CD4-positive, alpha-beta T cell treated with Interleukin-2 at 100 ng/mL for 4 hours (primary cell): Measurements from ENCODE around the gene FBH1.
"Not testable (repeated sequence)": the region's sequence is repeated elsewhere in the genome, so short reads cannot be mapped to it uniquely, and the experiment has no call there.

ENCODE experiments used
- DNase-seq: peaks from one replicate; pipeline ENCODE4 v3.0.0-alpha.2; 2020; ENCODE audit warnings: low spot score

The FBH1 gene

DNA sequence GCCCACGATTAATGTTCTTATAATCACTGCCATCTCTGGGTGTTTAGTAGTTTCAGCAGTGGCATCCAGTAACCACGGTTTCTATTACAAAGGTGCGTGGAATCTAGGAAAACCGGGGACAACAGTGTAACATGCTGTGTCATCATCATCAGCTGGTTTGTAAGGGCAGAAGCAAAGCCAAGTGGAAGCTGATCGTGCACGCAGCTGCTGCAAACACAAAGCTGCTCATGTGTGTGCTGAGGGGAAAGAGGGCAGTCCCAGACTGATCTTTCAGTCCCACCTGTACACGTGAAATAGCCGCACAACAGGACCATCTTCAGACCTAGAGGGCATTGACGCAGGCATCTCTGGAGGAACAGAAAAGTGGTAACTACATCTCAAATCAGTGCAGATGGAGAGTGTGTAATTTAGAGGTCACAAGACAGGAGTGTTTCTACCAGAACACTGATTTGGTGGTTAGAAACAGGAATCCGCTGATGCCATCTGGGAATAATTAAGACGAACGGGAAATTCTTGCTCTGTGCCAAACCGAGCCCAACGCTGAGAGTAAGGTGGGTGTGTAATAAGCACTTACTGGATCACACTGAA lies 13.8 kb upstream of the FBH1 start:
- DNase-seq = no peak

DNA sequence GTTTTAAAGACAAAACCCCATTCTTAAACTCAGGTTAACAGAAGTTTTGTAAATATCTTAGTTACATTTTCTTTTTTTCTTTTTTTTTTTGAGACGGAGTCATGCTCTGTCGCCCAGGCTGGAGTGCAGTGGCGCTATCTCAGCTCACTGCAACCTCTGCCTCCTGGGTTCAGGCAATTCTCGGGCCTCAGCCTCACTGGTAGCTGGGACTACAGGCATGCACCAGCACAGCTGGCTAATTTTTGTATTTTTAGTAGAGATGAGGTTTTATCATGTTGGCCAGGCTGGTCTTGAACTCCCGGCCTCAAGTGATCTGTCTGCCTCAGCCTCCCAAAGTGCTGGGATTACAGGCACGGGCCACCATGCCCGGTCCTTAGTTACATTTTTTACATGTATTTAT lies 13.0 kb upstream of the FBH1 start:
- DNase-seq = not testable (repeated sequence)

- DNase-seq = no peak
Measured at GRCh38 chr10:5882961-5883360, 7.1 kb upstream of the FBH1 start.

DNA sequence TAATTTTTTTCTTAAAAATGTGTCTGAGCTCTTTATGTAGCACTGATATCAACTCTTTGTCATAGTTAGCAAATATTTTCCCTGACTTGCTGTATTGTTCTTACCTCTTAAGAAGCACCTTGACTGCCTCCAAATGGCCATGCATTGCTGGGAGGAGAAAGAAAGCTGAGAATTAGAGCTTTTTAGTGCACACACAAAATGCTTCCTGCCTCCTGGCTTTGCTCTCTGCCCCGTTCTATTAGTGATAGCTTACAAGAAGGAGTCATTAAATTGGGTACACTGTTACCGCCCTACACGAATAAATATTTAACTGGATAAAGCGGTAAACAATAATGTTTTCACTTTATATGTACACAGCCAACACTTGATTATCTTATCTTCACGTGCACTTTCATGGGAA lies 4.4 kb upstream of the FBH1 start:
- DNase-seq = no peak

DNA sequence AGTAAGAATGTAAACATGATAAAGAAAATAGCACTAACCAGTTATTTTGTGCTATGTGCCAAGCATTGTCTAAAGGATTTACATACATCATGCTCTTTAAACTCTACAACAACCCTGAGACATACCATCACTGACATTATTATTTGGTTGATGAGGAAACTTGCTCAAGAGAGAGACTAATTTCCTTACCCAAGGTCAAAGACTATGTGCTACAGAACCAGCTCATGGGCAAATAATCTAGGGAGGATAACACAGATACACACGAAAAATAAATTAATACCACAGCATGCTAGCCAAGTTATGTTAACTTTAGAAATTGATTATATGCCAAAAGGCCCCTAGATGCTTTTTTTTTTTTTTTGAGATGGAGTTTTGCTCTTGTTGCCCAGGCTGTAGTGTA lies 3.0 kb upstream of the FBH1 start:
- DNase-seq = no peak

DNA sequence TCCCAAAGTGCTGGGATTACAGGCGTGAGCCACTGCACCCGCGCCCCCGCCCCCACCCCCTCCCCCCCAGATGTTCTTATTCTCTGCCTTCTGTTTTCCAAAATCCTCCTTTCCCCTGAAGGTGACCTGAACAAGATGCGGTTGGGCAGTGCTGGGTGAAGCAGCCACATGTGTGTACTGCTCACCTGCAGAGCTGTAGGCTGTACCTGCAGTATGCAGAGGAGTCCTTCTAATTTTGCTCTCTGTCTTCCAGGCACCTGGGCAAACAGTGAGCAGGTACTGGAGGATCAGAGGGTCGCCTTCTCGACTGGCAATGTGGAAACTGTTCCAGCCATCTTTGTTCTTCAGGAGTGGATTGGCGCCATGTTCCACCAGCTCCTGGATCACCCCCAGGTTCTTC lies 2.4 kb upstream of the FBH1 start:
- no peak for DNase-seq

GRCh38 chr10:5888351-5888750 lies 1.7 kb upstream of the FBH1 start:
- DNase-seq = no peak

DNA sequence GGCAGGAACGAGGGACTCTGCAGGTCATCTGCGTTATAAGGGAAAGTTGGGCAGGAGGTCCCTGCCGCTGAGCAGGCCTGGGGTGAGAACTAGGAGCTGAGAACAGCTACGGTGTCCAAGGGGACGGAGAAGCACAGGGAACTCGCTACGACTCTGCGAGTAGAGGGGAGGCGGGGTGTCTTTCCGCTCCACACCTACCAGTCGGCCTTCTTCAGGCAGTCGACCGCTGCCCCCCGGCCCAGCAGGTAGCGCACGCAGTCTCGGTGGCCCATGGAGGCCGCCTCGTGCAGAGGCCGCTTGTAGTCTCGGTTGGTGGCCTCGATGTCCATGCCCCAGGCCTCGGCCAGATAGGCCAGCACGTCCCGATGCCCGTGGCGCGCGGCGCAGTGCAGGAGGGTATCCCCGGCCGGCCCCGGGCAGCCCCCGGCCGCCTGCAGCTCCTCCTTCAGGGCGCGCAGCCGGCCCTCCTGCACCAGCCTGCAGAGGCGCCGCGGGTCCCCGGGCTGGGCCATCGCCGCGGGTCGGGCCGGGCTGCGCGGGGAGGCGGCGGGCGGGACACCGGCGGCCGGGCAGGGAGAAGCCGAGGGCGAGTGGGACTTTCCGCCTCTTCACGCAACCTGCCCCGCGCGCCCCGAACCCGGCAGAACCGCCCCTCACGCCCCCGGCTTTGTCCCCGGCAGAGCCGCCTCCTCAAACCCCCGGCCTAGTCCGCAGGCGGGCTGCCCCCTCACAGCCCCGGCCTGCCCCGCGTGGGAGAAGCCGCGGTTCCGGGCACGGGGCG lies 1.0 kb upstream of the FBH1 start:
- peak; percentile 17 for DNase-seq

DNA sequence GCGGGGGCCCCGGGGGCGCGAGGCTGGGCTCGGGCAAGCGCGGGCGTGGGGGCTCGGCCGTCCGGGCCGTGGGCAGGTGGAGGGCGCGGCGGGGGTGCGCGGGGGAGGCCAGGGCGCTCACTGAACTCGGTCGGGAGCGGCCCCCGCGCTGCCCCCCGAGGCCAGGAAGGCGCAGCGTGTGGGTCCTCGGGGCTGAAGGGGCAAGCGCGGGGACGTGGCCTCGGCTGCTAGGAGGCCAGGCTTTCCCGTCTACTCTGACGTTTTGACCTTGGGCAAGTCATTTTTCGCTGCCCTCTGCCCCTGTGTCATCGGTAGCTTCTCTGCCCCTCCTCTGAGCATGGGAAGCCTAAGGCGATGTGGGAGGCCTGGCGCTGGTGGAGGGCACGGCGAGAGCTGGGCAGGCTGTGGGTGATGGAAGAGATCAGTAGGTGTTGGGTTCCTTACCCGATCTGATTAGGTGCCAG lies 441 bp downstream of the FBH1 start:
- DNase-seq = peak; percentile 13

GRCh38 chr10:5891009-5891408 lies 966 bp downstream of the FBH1 start:
- DNase-seq = no peak

DNA sequence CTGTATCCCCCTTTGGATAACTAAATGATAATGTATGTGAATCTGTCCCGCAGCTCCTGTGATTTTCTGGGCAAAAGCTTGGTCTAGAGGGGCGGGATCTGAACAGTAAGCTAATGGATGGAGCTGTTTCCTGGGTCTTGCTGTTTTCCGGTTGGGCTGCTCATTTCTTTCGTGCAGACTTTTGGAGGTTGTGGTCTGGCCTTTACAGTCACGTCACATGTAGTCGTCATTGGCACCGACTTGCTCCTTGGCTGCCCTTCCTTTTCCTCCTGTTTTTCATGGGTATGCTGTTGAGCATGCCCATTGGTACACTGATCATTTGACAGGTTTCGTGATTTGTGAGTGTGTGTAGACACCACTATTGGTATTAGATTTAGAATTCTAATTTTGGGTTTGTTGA lies 2.0 kb downstream of the FBH1 start:
- no peak for DNase-seq

- DNase-seq = no peak
Measured at GRCh38 chr10:5893321-5893720, 3.3 kb downstream of the FBH1 start.

- DNase-seq = no peak
Measured at GRCh38 chr10:5894403-5894802, 4.4 kb downstream of the FBH1 start.

DNA sequence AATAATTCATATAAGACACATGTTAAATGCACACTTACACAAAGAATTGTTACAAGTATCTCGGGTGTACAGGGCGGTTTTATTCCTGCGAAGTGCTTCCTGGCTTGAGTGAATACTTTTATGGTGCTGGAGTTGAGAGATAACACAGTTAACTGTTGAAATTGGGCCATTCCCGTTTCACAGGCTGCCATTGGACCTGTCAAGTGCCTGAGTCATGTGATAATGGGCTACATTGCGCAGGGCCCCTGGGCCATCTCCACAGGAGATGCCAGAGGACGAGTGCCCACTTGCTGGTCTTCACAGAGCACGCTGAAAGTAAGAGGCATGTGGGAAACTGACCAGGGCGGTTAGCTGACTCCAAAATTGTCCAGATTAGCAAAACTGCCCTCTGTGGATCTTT lies 4.8 kb downstream of the FBH1 start:
- DNase-seq = no peak

- DNase-seq = no peak
Measured at GRCh38 chr10:5895365-5895764, 5.3 kb downstream of the FBH1 start.

DNA sequence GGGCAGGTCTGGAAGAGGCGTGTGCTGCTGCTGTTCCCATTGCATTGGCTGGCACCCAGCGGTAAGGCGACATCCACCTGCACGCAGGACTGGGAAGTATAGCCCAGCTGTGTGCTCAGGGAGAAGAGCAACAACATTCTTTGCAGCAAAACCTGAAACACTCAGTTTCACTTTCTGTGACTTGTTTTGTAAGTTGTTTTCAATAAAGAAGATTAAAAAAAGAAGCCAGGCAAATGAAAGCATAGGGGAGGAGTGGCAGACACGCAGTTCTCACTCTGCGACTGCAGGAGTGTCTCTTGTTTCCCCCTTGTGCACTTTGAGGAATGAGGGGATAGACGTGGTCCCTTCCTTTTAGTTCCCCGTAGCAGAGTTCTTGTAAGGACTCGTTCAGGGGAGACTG lies 5.8 kb downstream of the FBH1 start:
- DNase-seq = no peak

GRCh38 chr10:5896208-5897052 lies 6.4 kb downstream of the FBH1 start:
- DNase-seq = no peak

DNA sequence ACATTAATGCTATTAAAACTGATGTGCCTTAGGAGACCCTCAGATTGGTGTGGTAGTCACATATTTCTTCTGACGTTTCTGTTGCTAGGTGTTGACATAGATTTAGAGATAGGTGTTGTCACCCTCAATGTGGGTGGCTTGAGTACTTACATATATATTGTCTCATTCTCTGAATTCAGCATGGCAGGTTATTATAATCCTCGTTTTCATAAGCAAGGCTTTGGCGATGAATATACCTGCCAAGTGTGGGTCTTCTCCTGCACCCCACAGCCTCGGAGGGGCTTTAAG lies 7.0 kb downstream of the FBH1 start:
- no peak for DNase-seq

- no peak for DNase-seq
Measured at GRCh38 chr10:5897504-5897903, 7.5 kb downstream of the FBH1 start.

- no peak for DNase-seq
Measured at GRCh38 chr10:5898163-5898562, 8.1 kb downstream of the FBH1 start.

DNA sequence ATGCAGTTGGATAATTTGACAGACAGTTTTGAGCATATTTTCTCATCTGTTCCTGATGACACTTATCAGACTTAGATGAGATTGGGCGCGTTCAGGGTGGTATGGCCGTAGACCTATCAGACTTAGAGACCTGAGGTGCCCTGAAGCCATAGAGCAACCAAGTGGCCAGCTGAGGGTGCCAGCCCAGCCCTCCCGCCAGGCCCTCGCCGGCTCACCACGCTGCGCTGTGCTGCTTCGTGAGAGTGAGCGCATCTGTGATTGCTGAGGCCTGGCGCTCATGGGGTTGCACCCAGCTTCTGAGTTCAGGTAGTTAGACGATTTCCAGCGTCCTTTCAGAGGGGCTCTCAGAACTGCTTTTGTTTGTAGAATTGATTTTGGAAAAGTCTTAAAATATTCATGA lies 10.2 kb downstream of the FBH1 start:
- no peak for DNase-seq

DNA sequence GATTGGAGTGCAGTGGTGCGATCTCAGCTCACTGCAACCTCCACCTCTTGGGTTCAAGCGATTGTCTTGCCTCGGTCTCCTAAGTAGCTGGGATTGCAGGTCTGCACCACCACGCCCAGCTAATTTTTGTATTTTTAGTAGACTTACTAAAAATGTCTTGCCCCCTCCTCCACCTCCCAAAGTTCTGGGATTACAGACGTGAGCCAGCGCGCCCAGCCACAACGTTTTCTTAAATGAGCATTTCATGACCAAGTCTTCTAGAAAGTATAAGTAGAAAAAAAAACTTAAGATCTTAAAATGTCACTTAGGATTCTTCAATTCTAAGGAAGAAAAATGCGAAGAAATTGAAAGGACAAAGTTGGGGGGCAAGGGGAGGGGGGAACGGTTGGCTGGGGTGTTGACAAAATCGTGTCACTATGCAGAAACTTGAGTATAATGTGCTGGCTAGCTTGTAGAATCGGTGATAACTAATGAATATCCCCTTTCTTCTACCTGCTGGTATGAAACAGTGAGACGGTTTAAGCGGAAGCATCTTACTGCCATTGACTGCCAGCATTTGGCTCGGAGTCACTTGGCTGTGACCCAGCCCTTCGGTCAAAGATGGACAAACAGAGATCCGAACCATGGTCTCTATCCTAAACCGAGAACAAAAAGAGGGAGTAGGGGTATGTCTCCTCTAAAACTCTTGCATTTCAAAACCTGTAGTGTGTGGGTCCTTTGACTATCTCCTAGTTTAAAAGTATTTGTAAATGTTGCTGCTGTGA lies 12.7 kb downstream of the FBH1 start:
- no peak for DNase-seq

GRCh38 chr10:5903563-5903962 lies 13.5 kb downstream of the FBH1 start:
- no peak for DNase-seq
